T1000 (cell line): ENCODE measurements around the gene MYH10.

Experiments
- DNase-seq: peaks from one replicate; lab custom pipeline; 2025; ENCODE audit warnings: mixed read lengths; lab: John Stamatoyannopoulos, UW

The MYH10 gene

DNA sequence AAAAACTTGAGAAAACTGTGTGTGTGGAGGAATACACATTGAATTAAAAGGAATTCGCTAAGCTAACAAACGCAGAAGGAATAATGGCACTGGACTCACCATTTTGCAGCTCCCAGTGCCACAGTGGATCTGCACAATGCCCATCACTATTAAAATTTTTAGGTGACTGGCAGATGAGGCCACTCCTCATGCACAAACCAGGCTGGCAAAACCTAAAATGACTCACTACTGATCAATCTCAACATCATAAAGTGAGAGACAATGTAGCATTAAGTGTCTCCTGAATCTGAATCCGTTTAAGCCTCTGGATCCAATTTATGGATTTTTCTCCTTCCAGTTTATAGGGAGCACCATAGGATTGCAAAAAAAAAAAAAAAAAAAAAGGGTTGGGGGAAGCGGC lies 20.6 kb downstream of the MYH10 start:
- DNase-seq = no peak

DNA sequence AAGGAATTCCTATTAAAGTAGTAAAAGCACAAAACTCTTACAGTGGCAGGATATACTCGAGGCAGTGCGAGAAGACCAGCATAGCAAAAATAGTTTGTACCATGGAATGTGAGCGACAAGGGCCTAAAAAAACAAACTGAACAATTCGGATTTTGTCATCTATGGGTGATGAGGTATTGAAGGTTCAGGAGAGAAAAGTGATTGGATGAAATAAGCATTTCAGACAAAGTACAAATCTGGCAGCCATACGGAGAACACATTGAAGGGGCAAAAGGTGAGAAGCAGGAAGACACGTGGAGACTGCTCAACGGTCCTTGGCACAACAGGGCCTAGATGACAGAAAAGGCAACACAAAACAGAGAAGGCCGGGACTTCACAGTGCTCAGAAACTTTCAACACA lies 22.5 kb downstream of the MYH10 start:
- DNase-seq = no peak

DNA sequence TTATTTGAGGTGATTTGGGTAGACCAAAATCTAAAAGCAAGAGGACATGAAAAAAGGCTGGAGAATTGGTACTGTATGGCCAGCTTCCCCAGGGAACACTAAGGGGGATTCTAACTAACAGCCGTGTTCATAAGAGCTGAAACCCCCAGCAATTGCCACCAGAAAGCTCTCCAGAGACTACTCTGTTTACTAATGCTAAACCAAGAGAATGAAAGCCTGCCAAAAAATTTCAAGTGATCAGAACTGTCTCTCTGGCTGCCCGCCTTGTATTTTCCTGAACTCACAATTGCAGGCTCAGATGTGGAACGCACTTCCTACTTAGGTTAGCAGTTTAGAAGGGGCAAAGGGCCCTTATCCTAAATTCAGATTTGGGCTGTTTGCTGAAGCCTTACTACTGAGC lies 24.1 kb downstream of the MYH10 start:
- DNase-seq = no peak

DNA sequence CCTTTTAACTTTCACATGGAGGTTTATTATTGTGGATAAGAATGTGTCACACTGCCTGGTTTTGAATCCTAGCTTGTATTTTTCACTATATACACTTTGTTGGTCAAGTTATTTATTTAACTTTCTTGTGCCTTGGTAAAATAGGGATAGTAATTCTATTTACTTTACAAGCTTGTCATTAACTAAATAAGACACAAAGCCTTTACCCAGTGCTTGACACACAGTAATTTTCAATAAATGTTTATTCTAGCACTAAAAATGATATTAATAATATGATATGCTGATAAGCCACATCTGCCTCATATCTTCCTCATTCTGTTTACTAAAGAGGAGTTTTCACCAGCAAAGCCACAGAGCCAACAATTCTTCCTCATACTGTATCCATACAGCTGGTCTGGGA lies 27.8 kb downstream of the MYH10 start:
- DNase-seq = no peak

DNA sequence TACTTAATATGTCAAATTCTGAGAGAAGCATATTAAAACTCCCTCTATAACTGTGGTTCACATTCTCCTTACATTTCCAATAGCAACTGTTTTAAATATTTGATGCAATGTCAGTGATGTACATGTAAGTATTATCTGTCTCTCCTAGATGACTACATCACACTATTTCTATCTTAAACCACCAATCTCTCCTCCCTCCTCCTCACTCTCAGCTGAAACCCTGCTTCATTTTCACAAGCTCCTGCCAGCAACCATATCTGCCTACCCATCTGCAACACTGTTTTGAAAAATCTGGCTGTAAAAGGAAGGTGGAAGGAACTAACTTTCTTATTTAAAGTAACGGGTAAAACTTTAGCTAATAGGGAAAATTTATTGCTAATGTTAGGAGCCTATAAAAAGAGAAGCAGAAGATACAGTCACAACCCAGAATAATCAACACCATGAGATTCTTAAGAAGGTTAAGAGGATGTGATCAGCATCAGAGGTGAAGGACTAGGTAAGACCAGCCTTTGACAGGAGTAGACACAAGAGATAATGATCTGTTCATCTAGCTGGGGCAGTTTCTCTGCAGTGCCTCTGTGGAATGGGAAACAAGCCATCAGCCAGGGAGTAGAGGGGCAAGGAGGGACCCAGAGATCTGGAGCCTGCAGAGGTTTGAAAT lies 31.0 kb downstream of the MYH10 start:
- DNase-seq = no peak

DNA sequence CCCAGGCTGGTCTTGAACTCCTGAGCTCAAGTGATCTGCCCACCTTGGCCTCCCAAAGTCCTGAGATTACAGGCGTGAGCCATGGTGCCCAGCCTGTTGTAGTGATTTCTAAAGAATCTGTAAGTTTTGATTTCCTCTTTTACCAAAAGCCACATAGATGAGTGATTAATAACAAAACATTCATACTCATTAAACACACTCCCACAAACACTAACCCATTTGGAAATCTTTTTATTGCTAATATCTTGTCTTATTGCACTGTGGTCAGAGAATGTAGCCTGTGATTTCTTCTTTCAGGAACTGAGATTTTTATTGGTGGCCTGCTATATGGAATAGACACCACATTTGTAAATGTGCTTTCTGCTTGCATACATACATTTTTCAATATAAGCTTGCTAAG lies 31.6 kb downstream of the MYH10 start:
- DNase-seq = no peak

DNA sequence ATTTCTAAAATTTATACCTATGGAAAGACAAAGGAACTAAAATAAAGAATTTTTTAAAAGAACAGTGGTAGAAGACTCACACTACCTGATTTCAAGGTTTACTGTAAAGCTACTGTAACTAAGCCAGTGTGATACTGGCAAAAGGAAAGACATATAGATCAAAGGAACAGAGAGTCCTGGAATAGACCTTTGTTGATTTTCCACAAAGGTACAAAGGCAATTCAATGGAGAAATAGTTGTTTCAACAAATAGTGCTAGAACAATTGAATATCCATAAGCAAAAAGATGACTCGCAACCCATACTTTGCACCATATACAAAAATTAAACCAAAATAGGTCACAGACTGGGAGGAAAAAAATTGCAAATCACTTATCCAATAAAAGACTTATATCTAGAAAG lies 36.7 kb downstream of the MYH10 start:
- DNase-seq = no peak

DNA sequence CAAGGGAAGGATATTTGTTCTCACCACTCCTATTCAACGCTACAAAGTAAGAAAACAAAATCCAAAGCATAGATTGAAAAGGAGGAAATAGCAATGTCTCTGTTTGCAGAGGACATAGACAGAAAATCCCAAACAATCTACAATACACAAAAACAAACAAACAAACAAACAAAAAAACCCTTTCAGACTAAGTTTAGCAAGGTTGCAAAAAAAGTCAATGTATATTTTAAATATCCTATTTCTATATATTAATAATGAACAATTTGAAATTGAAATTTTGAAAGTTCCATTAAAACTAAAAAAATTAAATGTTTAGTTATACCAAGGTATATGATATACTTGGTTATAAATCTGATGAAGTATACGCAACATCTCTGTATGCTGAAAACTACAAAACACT lies 37.2 kb downstream of the MYH10 start:
- no peak for DNase-seq

DNA sequence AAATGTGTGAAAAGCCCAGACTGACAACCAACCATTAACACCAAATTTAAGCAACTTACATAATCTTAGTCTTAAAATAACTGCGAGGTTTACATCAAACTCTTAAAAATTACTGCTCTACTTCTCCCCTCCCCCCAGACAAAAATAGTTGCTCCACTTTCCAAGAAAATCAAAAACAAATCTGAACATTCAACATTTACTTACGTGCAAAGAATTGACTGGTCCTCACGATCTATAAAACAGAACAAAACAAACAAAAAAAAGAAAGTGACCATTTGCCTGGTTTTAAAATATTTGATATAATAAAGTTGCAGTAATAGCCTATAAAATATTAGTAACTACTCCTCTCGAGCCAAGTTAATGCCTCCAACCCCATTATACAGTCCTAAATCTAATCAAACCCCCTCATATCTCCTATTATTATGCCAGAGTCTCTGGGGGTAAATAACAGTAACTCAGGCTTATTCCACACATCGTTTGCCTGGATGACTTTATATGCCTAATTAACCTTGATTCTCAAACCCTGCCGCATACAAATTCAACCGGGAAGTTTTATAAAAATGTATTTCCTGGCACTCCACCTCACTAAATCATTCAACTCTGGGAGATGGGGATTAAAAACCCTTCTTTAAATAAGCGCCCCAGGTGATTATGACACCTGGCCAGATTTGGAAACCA lies 41.5 kb downstream of the MYH10 start:
- DNase-seq = no peak

DNA sequence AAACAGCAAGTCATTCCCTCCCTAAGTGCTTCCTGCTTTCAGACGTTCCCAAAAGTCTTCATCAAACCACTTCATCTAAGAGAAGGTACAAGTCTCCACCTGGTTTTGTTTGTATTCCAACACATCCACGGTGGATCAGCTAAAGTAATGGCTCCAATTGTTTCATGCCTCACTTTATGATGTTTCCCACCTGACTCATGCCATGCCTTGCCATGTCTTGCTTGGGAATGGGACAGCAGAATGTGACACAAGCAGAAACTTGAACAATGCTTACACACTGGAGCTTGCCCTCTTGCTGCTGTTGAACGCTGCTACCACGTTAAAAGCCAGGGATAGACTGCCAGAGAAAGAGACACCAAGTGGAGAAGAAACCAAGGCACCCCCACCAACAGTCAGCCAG lies 43.8 kb downstream of the MYH10 start:
- DNase-seq = no peak

DNA sequence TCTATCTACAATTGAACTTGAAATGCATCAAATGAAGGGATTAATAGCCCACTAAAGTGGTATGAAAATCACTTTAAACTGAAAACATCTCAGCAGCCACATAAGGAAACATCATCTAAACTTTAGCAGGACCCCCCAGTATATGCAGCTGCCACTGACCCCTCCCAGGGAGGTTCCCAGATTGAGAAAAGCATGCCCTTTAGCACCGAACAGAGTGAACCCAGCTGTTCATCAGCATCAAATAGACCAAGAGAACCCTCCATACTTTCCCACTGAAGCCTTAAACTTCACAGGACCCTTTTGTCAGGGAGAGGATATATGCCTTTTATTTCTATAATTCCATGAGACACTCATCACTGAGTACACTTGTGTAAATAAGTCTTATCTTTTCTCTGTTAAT lies 44.6 kb downstream of the MYH10 start:
- no peak for DNase-seq

DNA sequence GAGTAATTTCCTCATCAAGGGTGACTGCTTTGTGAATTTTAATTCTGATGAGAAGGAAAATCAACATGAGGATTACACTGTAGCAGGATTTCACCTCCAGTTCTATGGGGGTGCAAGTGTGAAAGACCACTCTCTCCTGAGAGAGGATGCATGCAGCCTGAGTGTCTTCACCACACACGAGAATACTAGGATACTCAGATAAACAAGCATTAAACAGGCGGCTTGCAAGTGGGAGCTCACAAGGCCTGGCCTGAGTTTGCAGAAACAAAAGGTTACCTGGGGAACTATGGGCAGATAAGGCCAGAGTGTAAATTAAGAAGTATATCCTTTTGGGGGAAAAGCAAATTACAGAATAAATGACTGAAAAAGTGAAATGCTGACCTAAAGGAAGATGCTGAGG lies 46.6 kb downstream of the MYH10 start:
- DNase-seq = no peak

DNA sequence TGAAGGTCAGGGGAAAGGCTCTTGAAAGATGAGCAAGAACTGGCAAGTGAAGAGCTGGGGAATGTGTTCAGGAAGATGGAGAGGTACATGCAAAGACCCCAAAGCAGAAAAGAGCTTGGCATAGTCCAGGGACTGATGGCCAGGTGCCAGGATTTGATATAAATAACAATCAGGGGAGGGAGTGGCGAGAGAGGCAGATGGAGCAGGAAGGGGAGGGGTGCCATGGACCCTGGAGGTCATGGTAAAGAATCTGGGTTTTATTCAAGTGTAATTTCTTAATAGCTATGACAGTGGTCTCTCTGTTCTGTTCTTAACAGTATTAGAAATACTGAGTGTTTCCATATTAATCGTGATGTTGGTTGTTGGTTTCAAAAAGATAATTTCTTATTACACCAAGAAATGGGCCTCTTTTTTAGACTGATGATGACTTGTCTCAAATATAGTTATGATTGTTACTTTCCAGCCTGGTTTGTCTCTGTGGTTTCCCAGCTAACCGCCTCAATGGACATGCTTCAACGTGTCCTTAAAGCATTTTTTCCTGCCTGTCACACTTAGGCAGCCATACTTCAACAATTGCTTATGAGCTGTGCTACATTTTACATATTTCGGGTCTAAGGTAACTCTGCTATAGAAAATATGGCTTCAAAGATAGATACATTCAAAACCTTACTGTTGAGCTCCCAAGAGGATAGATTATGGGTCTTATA lies 49.4 kb downstream of the MYH10 start:
- no peak for DNase-seq

DNA sequence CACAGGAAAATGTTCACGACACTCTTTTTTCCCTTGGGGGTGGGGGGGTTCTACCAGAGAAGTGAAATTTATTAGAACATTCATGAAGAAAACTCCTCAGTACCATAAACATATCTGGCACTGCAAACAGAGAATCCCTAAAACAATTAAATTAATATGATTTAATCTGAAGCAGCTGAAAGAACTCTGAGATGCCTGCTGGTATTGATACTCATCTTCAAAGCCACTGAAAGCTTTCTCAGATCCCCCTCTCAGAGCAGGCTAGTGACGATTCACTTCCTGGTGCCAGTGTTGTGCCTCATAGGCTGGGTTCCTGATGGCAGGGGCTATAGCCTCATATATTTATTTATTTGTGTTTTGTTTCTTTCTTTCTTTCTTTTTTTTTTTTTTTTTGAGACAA lies 52.7 kb downstream of the MYH10 start:
- DNase-seq = no peak

DNA sequence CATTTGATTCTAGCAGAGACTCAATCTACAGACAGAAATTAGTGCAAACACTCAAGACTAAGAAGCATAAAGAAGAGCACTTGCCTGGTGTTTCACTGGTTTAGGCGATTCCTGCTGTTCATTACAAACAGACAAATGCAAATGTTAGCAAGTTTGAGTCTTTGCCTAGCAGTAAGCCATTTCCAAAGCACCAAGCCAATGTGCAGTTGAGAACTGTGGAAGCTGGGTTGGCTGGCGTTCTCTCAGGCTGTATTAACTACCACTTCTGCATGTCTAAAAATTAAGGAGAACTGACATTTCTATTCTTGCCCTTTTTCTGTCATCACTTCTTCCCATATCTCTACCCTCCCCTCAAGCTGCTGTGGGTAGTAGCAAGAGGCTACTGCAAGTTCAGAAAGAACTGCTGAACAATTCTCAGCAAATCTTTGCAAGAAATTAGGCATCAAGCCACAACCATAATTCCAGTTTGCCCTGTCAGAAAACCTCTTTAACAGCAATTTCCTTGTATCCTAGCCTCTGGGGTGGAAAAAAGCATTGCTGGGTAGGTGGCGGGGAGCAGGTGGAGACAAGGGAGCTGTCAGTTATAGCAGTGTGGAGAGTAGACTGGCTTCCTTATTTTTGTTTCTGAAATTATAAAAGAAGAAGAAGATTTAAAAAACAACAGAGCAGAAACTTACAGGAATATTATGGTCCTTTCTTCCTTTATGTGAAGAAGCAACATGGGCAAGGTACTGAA lies 53.8 kb downstream of the MYH10 start:
- no peak for DNase-seq

DNA sequence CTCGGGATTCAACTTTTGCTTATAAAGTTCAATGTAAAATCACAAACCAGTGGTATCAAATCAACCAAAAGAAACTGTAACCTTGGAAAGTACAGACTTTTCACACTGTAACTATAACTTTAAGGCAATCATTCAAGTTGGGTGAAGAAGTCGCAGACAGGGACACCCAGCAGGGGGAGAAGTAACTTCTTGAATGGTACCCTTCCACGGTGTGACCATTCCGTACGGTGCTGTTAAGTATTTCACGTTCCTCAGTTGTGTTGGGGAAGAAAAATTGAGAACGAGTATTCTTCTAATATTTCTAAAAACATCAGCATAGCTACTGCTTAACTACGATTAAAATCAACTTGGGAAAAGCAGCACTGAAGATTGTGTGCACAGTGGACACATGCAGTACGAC lies 55.8 kb downstream of the MYH10 start:
- no peak for DNase-seq

DNA sequence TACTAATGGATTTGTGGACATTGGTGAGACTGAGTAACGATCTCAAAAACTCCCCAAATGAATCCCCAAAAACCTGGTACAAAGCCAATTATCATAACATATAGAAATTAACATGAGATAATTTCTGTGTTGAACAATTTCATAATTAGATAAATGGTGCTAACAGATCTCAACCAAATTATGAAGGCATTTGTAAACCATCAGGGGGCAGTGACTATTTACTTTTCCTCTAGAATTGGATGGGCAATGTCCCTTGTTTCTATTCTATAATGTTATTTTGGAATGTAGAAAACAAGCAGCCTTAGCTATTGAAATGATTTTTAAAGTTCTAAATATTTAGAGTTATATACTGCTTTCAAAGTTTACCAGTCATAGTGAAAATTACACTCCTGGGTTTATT lies 57.8 kb downstream of the MYH10 start:
- no peak for DNase-seq

DNA sequence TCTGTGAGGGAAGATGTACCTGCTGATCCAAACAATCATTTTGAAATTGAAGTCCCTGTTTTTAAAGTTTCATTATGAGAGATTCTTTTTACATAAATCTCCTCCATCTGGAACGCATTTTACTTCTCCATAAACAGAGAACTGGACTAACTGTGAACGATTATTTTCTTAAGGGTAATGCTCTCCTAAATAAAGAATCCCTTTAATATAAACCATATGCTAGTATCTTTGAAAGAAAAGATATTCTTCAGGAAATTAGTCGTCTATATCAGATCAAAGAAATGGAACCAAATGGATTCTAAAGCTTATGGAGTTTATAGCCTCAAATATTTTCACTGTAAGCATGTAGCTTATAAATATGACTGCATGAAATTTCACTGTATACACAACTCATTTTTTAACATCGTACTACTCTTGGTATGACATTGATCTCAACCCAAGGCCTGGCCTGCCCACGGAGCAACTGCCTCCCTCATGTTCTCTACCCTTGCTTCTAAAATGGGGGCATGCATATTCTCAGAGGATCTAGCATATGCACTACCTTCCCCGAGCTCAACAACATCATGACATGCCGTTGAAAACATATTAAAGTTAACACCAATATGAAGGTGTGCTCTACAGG lies 66.4 kb downstream of the MYH10 start:
- DNase-seq = no peak

DNA sequence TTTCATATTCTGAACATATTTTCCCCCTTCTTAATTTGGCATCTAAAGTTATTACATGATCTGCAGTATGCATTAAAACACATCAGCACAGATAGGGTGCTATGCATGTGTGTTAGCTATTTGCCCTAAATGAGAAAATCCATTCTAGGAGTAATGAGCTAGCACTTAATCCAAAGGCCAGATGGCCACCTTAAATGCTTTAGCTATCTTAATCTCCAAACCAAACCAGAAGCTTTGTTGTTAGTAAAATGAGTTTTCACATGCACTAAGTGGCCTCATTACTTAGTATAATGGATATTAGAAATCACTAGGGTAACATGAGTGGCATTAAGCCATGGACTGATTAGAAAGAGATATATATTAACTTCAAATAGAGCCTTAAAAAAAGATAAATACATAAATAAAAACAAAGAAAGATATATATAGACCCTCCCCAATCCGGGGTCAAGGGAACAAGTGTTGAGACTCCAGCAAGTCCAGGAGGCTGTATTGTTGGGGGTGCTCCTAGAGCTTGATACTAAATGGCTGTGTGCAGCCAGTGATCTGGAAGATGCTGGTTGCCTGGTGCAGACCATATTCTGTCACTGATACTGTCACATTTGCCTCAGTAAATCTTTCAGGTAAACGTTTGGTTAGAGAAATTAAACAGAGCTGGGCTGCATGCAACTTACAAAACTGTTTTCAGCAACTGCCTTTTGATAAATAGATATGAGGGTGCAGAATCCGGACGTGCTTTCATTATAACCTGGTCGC lies 67.3 kb downstream of the MYH10 start:
- DNase-seq = no peak

DNA sequence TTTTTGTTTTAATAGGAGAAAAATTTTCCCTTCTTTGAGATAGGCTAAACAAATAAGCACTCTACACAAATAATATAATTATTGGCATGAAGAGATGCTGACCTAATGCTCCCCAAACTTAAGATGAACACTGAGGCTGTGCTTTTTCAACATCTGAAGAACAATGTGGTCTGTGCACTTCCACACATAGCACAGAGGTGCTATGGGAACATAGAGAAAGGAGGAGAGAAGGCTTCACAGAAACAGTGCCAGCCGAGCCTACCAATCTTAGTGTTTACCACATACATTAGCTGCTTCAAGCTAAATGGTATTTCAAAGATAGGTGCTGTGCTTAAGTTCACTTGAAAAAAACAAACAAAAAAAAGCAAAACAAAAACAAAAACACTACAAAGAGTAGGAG lies 72.4 kb downstream of the MYH10 start:
- no peak for DNase-seq

DNA sequence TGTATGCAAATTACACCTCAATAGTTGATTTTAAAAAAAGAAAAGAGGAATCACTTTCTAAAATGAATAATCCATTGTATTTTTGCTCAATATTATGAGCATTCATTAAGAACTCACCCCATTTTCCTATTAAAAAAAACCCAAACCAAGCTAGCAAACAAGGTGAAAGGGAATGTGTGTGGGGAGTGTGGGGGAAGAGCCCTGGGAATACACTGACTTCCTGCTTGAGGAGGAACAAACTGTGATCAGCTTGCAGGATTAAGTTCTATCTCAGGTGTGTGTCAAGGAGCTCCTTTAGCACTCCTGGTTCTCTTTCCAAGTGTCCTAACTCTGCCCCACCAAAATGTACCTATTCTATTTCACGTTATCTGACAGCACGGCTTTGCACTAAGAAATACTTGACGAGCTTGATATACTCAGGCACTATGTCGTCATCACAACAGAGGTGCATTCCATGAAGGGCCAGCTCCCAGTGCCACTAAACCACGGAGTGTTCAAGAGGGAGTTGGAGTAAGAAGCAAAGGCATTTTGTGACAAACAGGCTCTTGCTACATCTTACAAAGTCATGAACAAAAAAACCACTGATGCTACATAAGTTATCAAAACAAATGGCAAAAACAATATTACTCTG lies 73.2 kb downstream of the MYH10 start:
- DNase-seq = no peak
